Activated T-helper 17 cell treated with anti-CD3 and anti-CD28 coated beads, Interleukin-2, amount 50 U/mL, for 72 hours (primary cell): Measurements from ENCODE around the gene LIPT1. TPM values are rescaled to one million over a fixed set of nuclear protein-coding genes. Genes with fewer than 3 reads are reported as not detected.
"Not testable (repeated sequence)": the region's sequence is repeated elsewhere in the genome, so short reads cannot be mapped to it uniquely, and the experiment has no call there.

Experiments
- ATAC-seq: fragments of 150-1000 bp; cut with Tn5 transposase; replicated peaks from 2 replicates; pipeline ENCODE4 v1.10.0; 2021; ENCODE audit warnings: mild to moderate bottlenecking, moderate library complexity
- H3K27ac Mint-ChIP-seq: one replicate; pipeline ENCODE4 v1.8.0; 2022; ENCODE audit warnings: mixed read lengths
- H3K27me3 Mint-ChIP-seq: one replicate; pipeline ENCODE4 v1.8.0; 2022; ENCODE audit warnings: mixed read lengths
- H3K36me3 Mint-ChIP-seq: one replicate; pipeline ENCODE4 v1.8.0; 2022; ENCODE audit warnings: low read depth, mild to moderate bottlenecking, mixed read lengths
- H3K4me1 Mint-ChIP-seq: one replicate; pipeline ENCODE4 v1.8.0; 2022; ENCODE audit warnings: mixed read lengths
- H3K4me3 Mint-ChIP-seq: one replicate; pipeline ENCODE4 v1.8.0; 2022; ENCODE audit warnings: mild to moderate bottlenecking, mixed read lengths
- H3K9me3 Mint-ChIP-seq: one replicate; pipeline ENCODE4 v1.8.0; 2022; ENCODE audit warnings: mixed read lengths
- total RNA-seq, 2 donors: library from RNA; stranded (reverse); gene quantifications; one replicate each; pipeline ENCODE4 v1.2.3, GENCODE V29; 2022

The LIPT1 gene
- total RNA-seq, result 1 to 10 TPM; 3.3 to 5.5 TPM

DNA sequence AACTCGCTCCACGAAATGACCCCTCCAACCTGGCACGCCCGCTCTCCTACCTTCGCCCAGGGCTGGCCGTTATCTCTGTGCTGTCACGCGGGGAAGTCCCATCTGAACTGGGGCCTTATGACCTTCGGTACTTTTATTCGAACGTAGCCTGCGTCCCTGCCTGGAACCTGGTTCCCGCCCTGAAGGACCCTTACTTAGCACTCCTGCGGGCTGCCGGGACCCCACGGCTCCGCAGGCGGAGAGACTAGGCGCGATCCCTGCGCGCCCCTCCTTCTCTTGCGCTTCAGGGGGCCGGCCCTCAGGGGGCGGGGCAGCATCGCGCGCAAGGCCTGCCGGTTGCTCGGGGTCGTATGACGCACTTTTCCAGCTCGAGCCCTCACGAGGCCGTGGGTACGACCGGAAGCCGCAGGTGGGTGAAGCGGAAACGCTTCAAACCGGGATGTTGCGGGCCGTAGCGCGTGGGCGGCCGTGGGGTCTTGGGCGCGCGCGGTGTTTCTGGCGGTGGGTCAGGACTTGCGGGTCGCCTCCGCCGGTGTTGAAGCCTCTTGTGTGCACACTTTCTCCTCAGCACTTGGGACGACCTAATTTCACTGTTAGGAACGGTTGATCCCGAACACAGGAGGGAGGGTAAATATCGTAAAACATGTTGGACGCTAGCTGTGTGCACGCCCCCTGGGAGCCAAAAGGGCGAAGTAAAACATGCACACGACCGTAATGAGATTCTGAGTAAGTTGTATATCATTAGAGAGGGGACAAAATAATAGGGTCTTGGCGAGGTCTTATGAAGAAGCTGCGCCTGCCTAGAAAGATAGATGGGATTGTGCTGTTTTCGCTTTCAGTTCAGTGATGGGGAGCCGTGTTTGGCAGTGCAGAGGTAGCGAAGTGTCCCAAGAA, at the start of gene LIPT1, which contains the start of gene TSGA10:
Gene LIPT1, plus strand, starts transcription at position 325 of the 894 bp plus-strand sequence. CDS start 6,991 bp downstream, outside the sequence.
Gene TSGA10, minus strand, starts transcription at position 300 of the 894 bp plus-strand sequence. CDS start 45,503 bp downstream, outside the sequence.
- Mint-ChIP-seq H3K9me3 (no peaks in the 10 kb centered on the region), H3K36me3 (peaks cover 16% of the 10 kb centered on the region), H3K4me3 (no peak within 1 kb of the TSS), H3K27ac (no peak within 1 kb of the TSS), H3K4me1 (peaks cover 15% of the 10 kb centered on the region), H3K27me3 (no peaks in the 10 kb centered on the region)
- ATAC-seq, result peak; percentile 96

DNA sequence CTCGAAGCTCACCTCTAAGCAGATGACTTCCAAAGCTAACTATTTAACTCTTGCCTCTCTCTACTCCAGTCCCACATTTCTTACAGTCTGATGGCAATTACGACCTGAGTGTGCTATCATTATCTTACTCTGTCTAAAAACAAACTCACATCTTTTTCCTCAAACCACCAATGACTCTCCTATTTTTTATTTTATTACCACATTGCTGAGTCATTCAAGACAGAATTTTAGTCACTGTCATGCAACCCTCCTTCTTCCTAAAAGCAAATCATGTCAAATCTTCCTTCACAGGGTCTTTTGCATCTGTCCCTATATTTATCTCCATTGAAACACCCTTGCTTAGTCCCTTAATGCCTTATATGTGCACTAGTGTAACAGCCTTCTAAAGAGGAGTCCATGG, 47.9 kb upstream of the LIPT1 start:
- no peak overlapping the region for H3K4me3 Mint-ChIP-seq
- H3K9me3 Mint-ChIP-seq, result no peaks in the 10 kb centered on the region
- peak; percentile 12 for ATAC-seq
- H3K27ac Mint-ChIP-seq, result no peak overlapping the region
- H3K36me3 Mint-ChIP-seq, result peaks cover 6% of the 10 kb centered on the region
- no peaks in the 10 kb centered on the region for H3K4me1 Mint-ChIP-seq
- no peaks in the 10 kb centered on the region for H3K27me3 Mint-ChIP-seq

- Mint-ChIP-seq H3K9me3 (no peaks in the 10 kb centered on the region), H3K36me3 (no peaks in the 10 kb centered on the region), H3K4me3 (no peak overlapping the region), H3K27me3 (no peaks in the 10 kb centered on the region), H3K27ac (no peak overlapping the region), H3K4me1 (no peaks in the 10 kb centered on the region)
- ATAC-seq, result no peak
These were observed 43.5 kb upstream of the LIPT1 start for GRCh38 chr2:99111236-99111635.

- no peaks in the 10 kb centered on the region for H3K4me1 Mint-ChIP-seq
- H3K27ac Mint-ChIP-seq, result no peak overlapping the region
These were observed 42.8 kb upstream of the LIPT1 start for GRCh38 chr2:99111945-99112344.

DNA sequence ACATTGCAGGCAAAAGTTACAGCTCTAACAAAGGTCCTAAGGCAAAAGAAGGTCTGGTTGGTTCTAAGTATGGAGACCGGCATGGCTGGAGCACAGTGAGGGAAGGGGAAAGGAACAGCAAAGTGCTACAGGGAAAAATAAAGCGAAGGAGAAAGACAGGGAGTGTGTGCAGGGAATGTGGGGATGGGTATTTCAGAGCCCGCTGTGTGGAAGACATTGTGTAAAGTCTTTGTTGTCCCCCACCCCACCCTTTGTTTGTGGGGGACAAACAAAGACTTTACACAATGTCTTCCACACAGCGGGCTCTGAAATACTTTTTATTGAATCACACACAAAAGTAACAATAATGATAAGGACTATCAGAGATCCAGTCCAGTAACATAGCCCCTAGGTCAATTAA, 42.1 kb upstream of the LIPT1 start:
- Mint-ChIP-seq H3K36me3 (no peaks in the 10 kb centered on the region), H3K27me3 (no peaks in the 10 kb centered on the region), H3K27ac (no peak overlapping the region), H3K4me1 (no peaks in the 10 kb centered on the region), H3K9me3 (no peaks in the 10 kb centered on the region), H3K4me3 (no peak overlapping the region)
- ATAC-seq, result no peak

More at GRCh38 chr2:99111945-99112344, 42.8 kb upstream of the LIPT1 start:
- Mint-ChIP-seq H3K9me3 (no peaks in the 10 kb centered on the region), H3K27me3 (no peaks in the 10 kb centered on the region), H3K36me3 (no peaks in the 10 kb centered on the region), H3K4me3 (no peak overlapping the region)
- no peak for ATAC-seq

GRCh38 chr2:99127981-99128380, 26.8 kb upstream of the LIPT1 start:
- no peak overlapping the region for H3K27ac Mint-ChIP-seq
- no peak for ATAC-seq
- H3K36me3 Mint-ChIP-seq, result peaks cover 20% of the 10 kb centered on the region
- H3K27me3 Mint-ChIP-seq, result no peaks in the 10 kb centered on the region
- H3K4me1 Mint-ChIP-seq, result no peaks in the 10 kb centered on the region
- peaks cover 23% of the 10 kb centered on the region for H3K9me3 Mint-ChIP-seq
- no peak overlapping the region for H3K4me3 Mint-ChIP-seq

DNA sequence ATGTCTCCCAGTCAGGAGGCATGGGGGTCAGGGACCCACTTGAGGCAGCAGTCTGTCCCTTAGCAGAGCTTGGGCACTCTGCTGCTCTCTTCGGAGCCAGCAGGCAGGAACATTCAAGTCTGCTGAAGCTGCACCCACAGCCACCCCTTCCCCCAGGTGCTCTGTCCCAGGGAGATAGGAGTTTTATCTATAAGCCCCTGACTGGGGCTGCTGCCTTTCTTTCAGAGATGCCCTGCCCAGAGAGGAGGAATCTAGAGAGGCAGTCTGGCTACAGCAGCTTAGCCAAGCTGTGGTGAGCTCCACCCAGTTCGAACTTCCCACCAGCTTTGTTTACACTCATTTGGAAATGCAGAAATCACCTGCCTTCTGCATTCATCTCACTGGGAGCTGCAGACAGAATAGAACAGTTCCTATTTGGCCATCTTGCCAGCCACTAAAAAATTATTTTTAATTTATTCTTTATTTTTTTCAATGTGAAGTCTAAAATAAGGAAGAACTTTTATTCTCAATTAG, 19.7 kb upstream of the LIPT1 start:
- not testable (repeated sequence) for ATAC-seq, H3K4me3 Mint-ChIP-seq, H3K27me3 Mint-ChIP-seq, H3K36me3 Mint-ChIP-seq, H3K27ac Mint-ChIP-seq, H3K4me1 Mint-ChIP-seq
- H3K9me3 Mint-ChIP-seq, result peaks cover 21% of the 10 kb centered on the region

GRCh38 chr2:99139003-99139402, 15.8 kb upstream of the LIPT1 start:
- Mint-ChIP-seq H3K9me3 (peaks cover 4% of the 10 kb centered on the region), H3K27ac (no peak overlapping the region), H3K36me3 (peaks cover 6% of the 10 kb centered on the region), H3K27me3 (no peaks in the 10 kb centered on the region), H3K4me3 (no peak overlapping the region), H3K4me1 (peaks cover 4% of the 10 kb centered on the region)
- ATAC-seq, result no peak

- Mint-ChIP-seq H3K4me3 (peak overlapping the region; percentile 95), H3K27ac (peak overlapping the region; percentile 97), H3K9me3 (no peaks in the 10 kb centered on the region), H3K4me1 (peaks cover 4% of the 10 kb centered on the region), H3K36me3 (peaks cover 6% of the 10 kb centered on the region), H3K27me3 (no peaks in the 10 kb centered on the region)
- ATAC-seq, result no peak
These were observed 14.5 kb upstream of the LIPT1 start for GRCh38 chr2:99140056-99140859.

- peak; percentile 45 for ATAC-seq
- H3K4me3 Mint-ChIP-seq, result peak overlapping the region; percentile 95
- H3K27me3 Mint-ChIP-seq, result no peaks in the 10 kb centered on the region
- H3K9me3 Mint-ChIP-seq, result no peaks in the 10 kb centered on the region
- peaks cover 6% of the 10 kb centered on the region for H3K36me3 Mint-ChIP-seq
- H3K27ac Mint-ChIP-seq, result peak overlapping the region; percentile 97
- H3K4me1 Mint-ChIP-seq, result peaks cover 4% of the 10 kb centered on the region
These were observed 14.0 kb upstream of the LIPT1 start for GRCh38 chr2:99140860-99141109.

- H3K4me3 Mint-ChIP-seq, result peak within 1 kb of the TSS; percentile 95
- ATAC-seq, result peak; percentile 95
- peaks cover 6% of the 10 kb centered on the region for H3K36me3 Mint-ChIP-seq
- no peaks in the 10 kb centered on the region for H3K9me3 Mint-ChIP-seq
- H3K27me3 Mint-ChIP-seq, result no peaks in the 10 kb centered on the region
- H3K4me1 Mint-ChIP-seq, result peaks cover 4% of the 10 kb centered on the region
- H3K27ac Mint-ChIP-seq, result peak within 1 kb of the TSS; percentile 97
These were observed 13.4 kb upstream of the LIPT1 start, which contains the start of gene C2orf15 for GRCh38 chr2:99141110-99142108. Gene C2orf15 (plus strand): TSS chr2:99141707. CDS start chr2:99150559, 8,852 bp downstream.

- peak overlapping the region; percentile 10 for H3K27ac Mint-ChIP-seq
- H3K4me3 Mint-ChIP-seq, result no peak overlapping the region
- H3K36me3 Mint-ChIP-seq, result peaks cover 13% of the 10 kb centered on the region
These were observed 4.1 kb upstream of the LIPT1 start for GRCh38 chr2:99150706-99151105.

GRCh38 chr2:99152199-99152895, 2.4 kb upstream of the LIPT1 start:
- no peak for ATAC-seq
- H3K27me3 Mint-ChIP-seq, result no peaks in the 10 kb centered on the region
- H3K4me1 Mint-ChIP-seq, result peaks cover 9% of the 10 kb centered on the region
- no peak overlapping the region for H3K27ac Mint-ChIP-seq
- H3K36me3 Mint-ChIP-seq, result peaks cover 13% of the 10 kb centered on the region
- H3K4me3 Mint-ChIP-seq, result no peak overlapping the region
- no peaks in the 10 kb centered on the region for H3K9me3 Mint-ChIP-seq

More at GRCh38 chr2:99150706-99151105, 4.1 kb upstream of the LIPT1 start:
- ATAC-seq, result no peak
- H3K4me1 Mint-ChIP-seq, result peaks cover 5% of the 10 kb centered on the region
- H3K27me3 Mint-ChIP-seq, result no peaks in the 10 kb centered on the region
- no peaks in the 10 kb centered on the region for H3K9me3 Mint-ChIP-seq
